ENCODE results near the gene ZSCAN2. TPM values are rescaled to one million over a fixed set of nuclear protein-coding genes. Genes with fewer than 3 reads are reported as not detected.

The ZSCAN2 gene
- total RNA-seq, 2 donors from 2014 or later: 2.8 to 4.6 TPM

DNA sequence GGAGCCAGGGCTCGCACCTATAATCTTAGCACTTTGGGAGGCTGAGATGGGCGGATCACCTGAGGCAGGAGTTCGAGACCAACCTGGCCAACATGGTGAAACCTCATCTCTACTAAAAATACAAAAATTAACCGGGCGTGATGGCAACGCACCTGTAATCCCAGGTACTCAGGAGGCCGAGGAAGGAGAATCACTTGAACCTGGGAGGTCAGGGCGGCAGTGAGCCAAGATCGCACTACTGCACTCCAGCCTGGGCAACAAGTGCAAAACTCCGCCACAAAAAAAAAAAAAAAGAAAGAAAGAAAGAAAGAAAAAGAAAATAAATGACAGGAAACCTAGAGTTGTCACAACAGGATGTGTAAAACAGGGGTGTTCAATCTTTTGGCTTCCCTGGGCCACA lies 60.2 kb downstream of the ZSCAN2 start:
- TF ChIP-seq, protein P1, sequence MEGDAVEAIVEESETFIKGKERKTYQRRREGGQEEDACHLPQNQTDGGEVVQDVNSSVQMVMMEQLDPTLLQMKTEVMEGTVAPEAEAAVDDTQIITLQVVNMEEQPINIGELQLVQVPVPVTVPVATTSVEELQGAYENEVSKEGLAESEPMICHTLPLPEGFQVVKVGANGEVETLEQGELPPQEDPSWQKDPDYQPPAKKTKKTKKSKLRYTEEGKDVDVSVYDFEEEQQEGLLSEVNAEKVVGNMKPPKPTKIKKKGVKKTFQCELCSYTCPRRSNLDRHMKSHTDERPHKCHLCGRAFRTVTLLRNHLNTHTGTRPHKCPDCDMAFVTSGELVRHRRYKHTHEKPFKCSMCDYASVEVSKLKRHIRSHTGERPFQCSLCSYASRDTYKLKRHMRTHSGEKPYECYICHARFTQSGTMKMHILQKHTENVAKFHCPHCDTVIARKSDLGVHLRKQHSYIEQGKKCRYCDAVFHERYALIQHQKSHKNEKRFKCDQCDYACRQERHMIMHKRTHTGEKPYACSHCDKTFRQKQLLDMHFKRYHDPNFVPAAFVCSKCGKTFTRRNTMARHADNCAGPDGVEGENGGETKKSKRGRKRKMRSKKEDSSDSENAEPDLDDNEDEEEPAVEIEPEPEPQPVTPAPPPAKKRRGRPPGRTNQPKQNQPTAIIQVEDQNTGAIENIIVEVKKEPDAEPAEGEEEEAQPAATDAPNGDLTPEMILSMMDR (IDR thresholded peaks at IDR 0.05): no peak

GRCh38 chr15:84666373-84666772 lies 65.6 kb downstream of the ZSCAN2 start:
- ATAC-seq (ENCODE audit: insufficient number of reproducible peaks, low FRiP score, low read depth) (no peak), DNase-seq (ENCODE audit: low spot score) (no peak)
- H3K27ac ChIP-seq: no peak overlapping the region
- no peaks in the 10 kb centered on the region for H3K4me1 ChIP-seq (ENCODE audit: control insufficient read depth in 1 of 2, low read depth in 2 of 2)
- TF ChIP-seq, protein P1 (IDR thresholded peaks at IDR 0.05): no peak
- no peak overlapping the region for H3K4me3 ChIP-seq
- H3K27me3 ChIP-seq (replicated peaks; ENCODE audit: insufficient read depth): no peaks in the 10 kb centered on the region
- no peaks in the 10 kb centered on the region for H3K9me3 ChIP-seq
- H3K36me3 ChIP-seq: peaks cover 18% of the 10 kb centered on the region

More for the DNA sequence above, 60.2 kb downstream of the ZSCAN2 start:
- Histone ChIP-seq H3K27ac (no peak overlapping the region), H3K9me3 (no peaks in the 10 kb centered on the region), H3K4me3 (no peak overlapping the region), H3K27me3 (replicated peaks; ENCODE audit: insufficient read depth) (no peaks in the 10 kb centered on the region), H3K36me3 (peaks cover 7% of the 10 kb centered on the region), H3K4me1 (ENCODE audit: control insufficient read depth in 1 of 2, low read depth in 2 of 2) (peaks cover 0 to 10% of the 10 kb centered on the region in 2 donors)
- ATAC-seq (ENCODE audit: insufficient number of reproducible peaks, low FRiP score, low read depth) (no peak), DNase-seq (ENCODE audit: low spot score) (no peak)

- Histone ChIP-seq H3K27ac (no peak overlapping the region), H3K4me1 (ENCODE audit: control insufficient read depth in 1 of 2, low read depth in 2 of 2) (no peaks in the 10 kb centered on the region), H3K27me3 (replicated peaks; ENCODE audit: insufficient read depth) (no peaks in the 10 kb centered on the region), H3K36me3 (peaks cover 18% of the 10 kb centered on the region), H3K4me3 (no peak overlapping the region), H3K9me3 (no peaks in the 10 kb centered on the region)
- DNase-seq (ENCODE audit: low spot score) (no peak), ATAC-seq (ENCODE audit: insufficient number of reproducible peaks, low FRiP score, low read depth) (no peak)
- TF ChIP-seq, protein P1 (IDR thresholded peaks at IDR 0.05): no peak
These were observed 67.6 kb downstream of the ZSCAN2 start for GRCh38 chr15:84668221-84668982.

DNA sequence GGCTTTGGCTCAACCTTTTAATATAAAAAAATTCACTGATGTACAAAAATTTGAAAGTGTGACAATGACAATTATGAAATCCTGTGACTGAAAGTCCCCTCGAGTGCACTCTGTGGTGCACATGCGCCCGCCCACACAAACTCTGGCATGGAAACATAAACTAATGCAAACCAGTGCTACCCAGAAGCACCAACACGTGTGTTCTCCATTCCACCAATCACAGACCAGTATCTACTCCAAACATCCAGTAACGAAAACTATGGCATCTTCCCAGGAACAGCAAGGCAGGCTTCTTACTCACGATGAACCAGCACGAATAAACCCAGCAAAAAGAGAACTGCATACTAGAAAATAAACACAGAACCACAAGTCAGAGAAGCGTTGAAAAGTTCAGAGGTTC lies 68.9 kb downstream of the ZSCAN2 start:
- H3K4me1 ChIP-seq (ENCODE audit: control insufficient read depth in 1 of 2, low read depth in 2 of 2): no peaks in the 10 kb centered on the region
- no peaks in the 10 kb centered on the region for H3K27me3 ChIP-seq (replicated peaks; ENCODE audit: insufficient read depth)
- no peak overlapping the region for H3K27ac ChIP-seq
- no peak for ATAC-seq (ENCODE audit: insufficient number of reproducible peaks, low FRiP score, low read depth)
- no peak overlapping the region for H3K4me3 ChIP-seq
- TF ChIP-seq, protein P1 (IDR thresholded peaks at IDR 0.05): no peak
- DNase-seq (ENCODE audit: low spot score): no peak
- peaks cover 15% of the 10 kb centered on the region for H3K36me3 ChIP-seq
- no peaks in the 10 kb centered on the region for H3K9me3 ChIP-seq

GRCh38 chr15:84671211-84671610 lies 70.4 kb downstream of the ZSCAN2 start:
- H3K4me3 ChIP-seq: no peak overlapping the region
- DNase-seq (ENCODE audit: low spot score) (no peak), ATAC-seq (ENCODE audit: insufficient number of reproducible peaks, low FRiP score, low read depth) (no peak)
- TF ChIP-seq, protein P1 (IDR thresholded peaks at IDR 0.05): no peak
- H3K9me3 ChIP-seq: no peaks in the 10 kb centered on the region
- H3K4me1 ChIP-seq (ENCODE audit: control insufficient read depth in 1 of 2, low read depth in 2 of 2): no peaks in the 10 kb centered on the region
- peaks cover 11% of the 10 kb centered on the region for H3K36me3 ChIP-seq
- no peaks in the 10 kb centered on the region for H3K27me3 ChIP-seq (replicated peaks; ENCODE audit: insufficient read depth)
- H3K27ac ChIP-seq: no peak overlapping the region

Other genes starting within 250 kb of the ZSCAN2 start
- gene WDR73, start 53.3 kb downstream of the ZSCAN2 start, total RNA-seq: 10 to 100 TPM; 30.7 to 34.3 TPM
- 1 to 10 TPM; 2.9 to 8.0 TPM for gene NMB, start 57.2 kb downstream of the ZSCAN2 start, total RNA-seq
- gene SEC11A, start 115.1 kb downstream of the ZSCAN2 start, total RNA-seq: 100 to 1,000 TPM in 1 of 2 donors, 10 to 100 TPM in 1; 97.1 to 122 TPM
- 10 to 100 TPM; 24.4 to 26.7 TPM for gene ZNF592, start 147.6 kb downstream of the ZSCAN2 start, total RNA-seq
- gene ALPK3, start 216.3 kb downstream of the ZSCAN2 start, total RNA-seq: 10 to 100 TPM; 56.9 to 81.1 TPM

Measured in thoracic aorta (tissue), 2 donors.